ENCODE results near the gene ZBTB3.
"Not testable (repeated sequence)": the region's sequence is repeated elsewhere in the genome, so short reads cannot be mapped to it uniquely, and the experiment has no call there.

ZBTB3 gene

GRCh38 chr11:62749931-62750330, 4.0 kb downstream of the ZBTB3 start:
- H3K27me3 Mint-ChIP-seq; ATAC-seq (replicated peaks; ENCODE audit: extremely low read depth, poor library complexity, severe bottlenecking); H3K27ac Mint-ChIP-seq (ENCODE audit: low read depth); H3K9me3 Mint-ChIP-seq; H3K4me3 Mint-ChIP-seq; DNase-seq (ENCODE audit: low spot score in 2 of 2): not testable (repeated sequence)
- H3K4me1 Mint-ChIP-seq = peaks cover 18% of the 10 kb centered on the region
- H3K36me3 Mint-ChIP-seq (ENCODE audit: insufficient read depth) = peaks cover 13% of the 10 kb centered on the region

GRCh38 chr11:62747475-62748160, 6.3 kb downstream of the ZBTB3 start:
- ATAC-seq (replicated peaks; ENCODE audit: extremely low read depth, poor library complexity, severe bottlenecking) = no peak
- H3K4me1 Mint-ChIP-seq = peaks cover 8% of the 10 kb centered on the region
- no peak for DNase-seq (ENCODE audit: low spot score in 2 of 2)

DNA sequence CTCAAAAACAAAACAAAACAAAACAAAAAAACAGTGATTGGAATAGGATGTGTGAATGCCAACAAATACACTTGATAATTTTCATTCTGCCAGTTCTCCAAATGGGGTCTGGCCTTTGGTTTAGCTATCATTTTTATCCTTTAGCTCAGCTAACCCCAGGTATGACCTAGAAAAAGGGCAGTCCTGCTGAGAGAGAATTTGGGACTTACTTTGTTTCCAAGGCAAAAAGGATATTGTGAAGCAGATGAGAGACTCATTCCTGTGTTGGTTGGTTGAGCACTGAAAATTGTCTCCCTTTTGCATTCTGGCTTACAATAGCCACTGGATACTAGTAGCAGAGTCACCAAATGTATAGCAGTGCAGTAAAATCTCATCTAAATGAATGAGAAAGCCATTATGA, 16.8 kb downstream of the ZBTB3 start:
- no peak overlapping the region for H3K27ac Mint-ChIP-seq (ENCODE audit: low read depth)

More at GRCh38 chr11:62747475-62748160, 6.3 kb downstream of the ZBTB3 start:
- Mint-ChIP-seq H3K27ac (ENCODE audit: low read depth) (no peak overlapping the region), H3K36me3 (ENCODE audit: insufficient read depth) (peaks cover 6% of the 10 kb centered on the region), H3K4me3 (no peak overlapping the region), H3K9me3 (no peaks in the 10 kb centered on the region), H3K27me3 (no peaks in the 10 kb centered on the region)

GRCh38 chr11:62732830-62733229, 21.1 kb downstream of the ZBTB3 start:
- H3K27ac Mint-ChIP-seq (ENCODE audit: low read depth) = no peak overlapping the region
- DNase-seq (ENCODE audit: low spot score in 2 of 2) = no peak
- no peaks in the 10 kb centered on the region for H3K27me3 Mint-ChIP-seq
- no peaks in the 10 kb centered on the region for H3K9me3 Mint-ChIP-seq
- ATAC-seq (replicated peaks; ENCODE audit: extremely low read depth, poor library complexity, severe bottlenecking) = no peak
- H3K4me1 Mint-ChIP-seq = peaks cover 9% of the 10 kb centered on the region
- H3K4me3 Mint-ChIP-seq = no peak overlapping the region
- H3K36me3 Mint-ChIP-seq (ENCODE audit: insufficient read depth) = peaks cover 49% of the 10 kb centered on the region

More for the DNA sequence above, 16.8 kb downstream of the ZBTB3 start:
- DNase-seq (ENCODE audit: low spot score in 2 of 2) = no peak
- no peaks in the 10 kb centered on the region for H3K27me3 Mint-ChIP-seq
- H3K4me3 Mint-ChIP-seq = no peak overlapping the region
- H3K9me3 Mint-ChIP-seq = no peaks in the 10 kb centered on the region
- peaks cover 65% of the 10 kb centered on the region for H3K36me3 Mint-ChIP-seq (ENCODE audit: insufficient read depth)
- no peak for ATAC-seq (replicated peaks; ENCODE audit: extremely low read depth, poor library complexity, severe bottlenecking)
- no peaks in the 10 kb centered on the region for H3K4me1 Mint-ChIP-seq

DNA sequence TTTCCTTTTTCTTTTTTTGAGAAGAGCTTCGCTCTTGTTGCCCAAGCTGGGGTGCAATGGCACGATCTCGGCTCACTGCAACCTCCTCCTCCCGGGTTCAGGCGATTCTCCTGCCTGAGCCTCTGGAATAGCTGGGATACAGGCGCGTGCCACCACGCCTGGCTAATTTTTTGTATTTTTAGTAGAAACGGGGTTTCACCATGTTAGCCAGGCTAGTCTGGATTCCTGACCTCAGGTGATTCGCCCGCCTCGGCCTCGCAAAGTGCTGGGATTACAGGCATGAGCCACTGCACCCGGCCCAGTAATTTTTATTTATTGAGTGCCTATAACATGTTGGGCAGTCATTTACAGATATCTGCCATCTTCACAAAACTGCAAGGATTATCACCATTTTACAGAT, 23.9 kb downstream of the ZBTB3 start:
- peaks cover 26% of the 10 kb centered on the region for H3K4me1 Mint-ChIP-seq
- peaks cover 56% of the 10 kb centered on the region for H3K36me3 Mint-ChIP-seq (ENCODE audit: insufficient read depth)
- H3K27me3 Mint-ChIP-seq; H3K27ac Mint-ChIP-seq (ENCODE audit: low read depth); ATAC-seq (replicated peaks; ENCODE audit: extremely low read depth, poor library complexity, severe bottlenecking); DNase-seq (ENCODE audit: low spot score in 2 of 2); H3K9me3 Mint-ChIP-seq: not testable (repeated sequence)
- H3K4me3 Mint-ChIP-seq = peak overlapping the region; percentile 97

DNA sequence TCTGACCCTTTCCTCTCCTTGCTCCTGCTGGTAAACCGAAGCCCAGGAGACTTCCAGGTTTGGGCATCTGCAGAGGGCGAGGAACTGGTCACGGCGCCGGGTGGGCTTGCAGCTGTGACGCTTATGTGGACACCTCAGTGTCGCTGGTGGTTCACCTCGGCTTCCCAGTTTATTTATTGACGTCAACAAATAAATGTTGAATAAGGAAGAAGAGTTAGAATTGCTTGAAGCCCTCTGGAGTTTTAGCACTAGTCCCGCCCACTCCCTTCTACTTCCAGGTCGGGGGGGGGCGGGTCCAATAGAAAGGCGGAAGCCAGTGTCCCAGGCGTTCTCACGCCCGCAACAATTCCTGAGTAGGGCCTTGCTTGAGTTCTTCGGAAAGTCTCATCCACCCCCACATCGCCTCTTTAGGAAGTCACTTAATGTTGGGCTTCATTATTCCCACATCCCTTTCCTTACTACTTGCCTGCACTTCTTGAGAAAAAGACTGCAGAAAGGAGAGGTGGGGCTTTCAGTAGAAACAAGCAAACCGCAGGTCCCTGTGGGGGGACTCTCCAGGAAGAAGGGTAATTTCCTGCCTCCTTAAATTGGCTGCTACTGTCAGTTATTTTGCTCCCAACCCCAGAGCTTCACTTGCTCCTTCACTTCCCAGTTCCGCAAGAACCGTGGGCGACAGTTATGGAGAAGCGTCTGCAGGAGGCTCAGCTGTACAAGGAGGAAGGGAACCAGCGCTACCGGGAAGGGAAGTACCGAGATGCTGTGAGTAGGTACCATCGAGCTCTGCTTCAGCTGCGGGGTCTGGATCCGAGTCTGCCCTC, 25.6 kb downstream of the ZBTB3 start, which contains the start of gene TTC9C:
Gene TTC9C (plus strand): TSS at position 316 of the 818 bp plus-strand sequence. CDS start 363 bp downstream, at position 679.
- peaks cover 59% of the 10 kb centered on the region for H3K36me3 Mint-ChIP-seq (ENCODE audit: insufficient read depth)
- peaks cover 42% of the 10 kb centered on the region for H3K4me1 Mint-ChIP-seq
- peak; percentile 45 for ATAC-seq (replicated peaks; ENCODE audit: extremely low read depth, poor library complexity, severe bottlenecking)
- DNase-seq (ENCODE audit: low spot score in 2 of 2) = peak; percentile 58 to 72
- no peaks in the 10 kb centered on the region for H3K9me3 Mint-ChIP-seq
- H3K4me3 Mint-ChIP-seq = peak within 1 kb of the TSS; percentile 97
- no peaks in the 10 kb centered on the region for H3K27me3 Mint-ChIP-seq
- H3K27ac Mint-ChIP-seq (ENCODE audit: low read depth) = peak within 1 kb of the TSS; percentile 96

DNA sequence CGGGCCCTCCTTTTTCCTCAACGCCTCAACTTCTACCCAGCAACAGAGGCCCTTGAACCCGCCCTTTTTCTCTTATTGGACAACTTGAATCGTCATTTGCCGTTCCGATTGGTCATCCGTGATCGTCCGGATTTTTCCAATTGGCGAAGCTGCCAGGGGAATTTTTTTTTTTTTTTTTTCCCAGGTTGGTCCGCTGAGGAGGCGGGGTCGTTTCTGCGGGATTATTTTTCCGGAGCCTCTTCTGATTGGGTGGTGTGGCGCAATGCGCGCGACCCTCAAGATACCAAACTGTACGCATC, 26.1 kb downstream of the ZBTB3 start:
- peak in 1 of 2 donors; percentile 88 for DNase-seq (ENCODE audit: low spot score in 2 of 2)
- peak; percentile 67 for ATAC-seq (replicated peaks; ENCODE audit: extremely low read depth, poor library complexity, severe bottlenecking)
- H3K4me3 Mint-ChIP-seq = peak overlapping the region; percentile 97
- H3K4me1 Mint-ChIP-seq = peaks cover 43% of the 10 kb centered on the region
- H3K27me3 Mint-ChIP-seq = no peaks in the 10 kb centered on the region
- peak overlapping the region; percentile 96 for H3K27ac Mint-ChIP-seq (ENCODE audit: low read depth)
- no peaks in the 10 kb centered on the region for H3K9me3 Mint-ChIP-seq
- peaks cover 59% of the 10 kb centered on the region for H3K36me3 Mint-ChIP-seq (ENCODE audit: insufficient read depth)

DNA sequence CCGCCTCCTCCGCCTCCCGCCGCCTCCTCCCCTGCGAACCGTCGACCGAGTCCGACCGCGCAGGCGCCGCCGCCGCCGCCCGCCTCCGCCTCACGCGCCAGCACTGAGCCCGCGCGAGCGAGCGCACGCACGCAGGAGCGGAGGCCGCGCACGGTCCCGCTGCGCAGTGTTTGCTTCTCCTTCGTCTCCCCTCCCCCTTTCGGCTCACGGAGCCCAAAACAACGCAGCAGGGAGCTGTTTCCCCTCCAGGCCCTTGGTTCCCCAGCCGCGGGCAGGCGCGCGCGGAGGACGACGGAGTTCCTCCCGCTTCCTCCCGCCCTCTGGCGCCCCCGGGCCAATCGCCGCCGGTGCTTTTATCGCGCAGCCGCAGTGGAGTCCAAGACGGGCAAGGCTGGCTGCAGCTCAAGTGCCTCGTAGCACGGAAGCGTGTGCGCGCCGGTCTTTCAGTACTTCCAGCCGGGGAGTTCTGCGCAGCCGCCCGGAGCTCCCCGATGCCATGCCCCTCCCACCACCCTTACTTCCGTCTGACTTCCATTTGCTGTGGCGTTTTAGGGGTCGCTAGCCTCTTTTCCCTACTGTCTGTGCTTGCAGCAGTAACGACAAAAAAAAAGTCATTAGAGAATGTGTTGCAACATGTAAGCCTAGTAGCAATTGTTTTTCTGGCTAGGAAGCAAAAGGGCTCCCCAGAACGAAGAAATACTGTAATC, 26.6 kb downstream of the ZBTB3 start, which contains the start of gene HNRNPUL2:
Gene HNRNPUL2 (minus strand): TSS at position 293 of the 707 bp plus-strand sequence. CDS start 301 bp downstream, outside the sequence.
- H3K36me3 Mint-ChIP-seq (ENCODE audit: insufficient read depth) = peaks cover 63% of the 10 kb centered on the region
- H3K27me3 Mint-ChIP-seq = no peaks in the 10 kb centered on the region
- H3K9me3 Mint-ChIP-seq = no peaks in the 10 kb centered on the region
- peak within 1 kb of the TSS; percentile 96 for H3K27ac Mint-ChIP-seq (ENCODE audit: low read depth)
- ATAC-seq (replicated peaks; ENCODE audit: extremely low read depth, poor library complexity, severe bottlenecking) (peak; percentile 82), DNase-seq (ENCODE audit: low spot score in 2 of 2) (peak; percentile 95 to 99)
- peak within 1 kb of the TSS; percentile 97 for H3K4me3 Mint-ChIP-seq
- H3K4me1 Mint-ChIP-seq = peaks cover 43% of the 10 kb centered on the region

- ATAC-seq (replicated peaks; ENCODE audit: extremely low read depth, poor library complexity, severe bottlenecking) = no peak
- H3K36me3 Mint-ChIP-seq (ENCODE audit: insufficient read depth) = peaks cover 67% of the 10 kb centered on the region
These were observed 27.1 kb downstream of the ZBTB3 start for GRCh38 chr11:62726915-62727164.

DNA sequence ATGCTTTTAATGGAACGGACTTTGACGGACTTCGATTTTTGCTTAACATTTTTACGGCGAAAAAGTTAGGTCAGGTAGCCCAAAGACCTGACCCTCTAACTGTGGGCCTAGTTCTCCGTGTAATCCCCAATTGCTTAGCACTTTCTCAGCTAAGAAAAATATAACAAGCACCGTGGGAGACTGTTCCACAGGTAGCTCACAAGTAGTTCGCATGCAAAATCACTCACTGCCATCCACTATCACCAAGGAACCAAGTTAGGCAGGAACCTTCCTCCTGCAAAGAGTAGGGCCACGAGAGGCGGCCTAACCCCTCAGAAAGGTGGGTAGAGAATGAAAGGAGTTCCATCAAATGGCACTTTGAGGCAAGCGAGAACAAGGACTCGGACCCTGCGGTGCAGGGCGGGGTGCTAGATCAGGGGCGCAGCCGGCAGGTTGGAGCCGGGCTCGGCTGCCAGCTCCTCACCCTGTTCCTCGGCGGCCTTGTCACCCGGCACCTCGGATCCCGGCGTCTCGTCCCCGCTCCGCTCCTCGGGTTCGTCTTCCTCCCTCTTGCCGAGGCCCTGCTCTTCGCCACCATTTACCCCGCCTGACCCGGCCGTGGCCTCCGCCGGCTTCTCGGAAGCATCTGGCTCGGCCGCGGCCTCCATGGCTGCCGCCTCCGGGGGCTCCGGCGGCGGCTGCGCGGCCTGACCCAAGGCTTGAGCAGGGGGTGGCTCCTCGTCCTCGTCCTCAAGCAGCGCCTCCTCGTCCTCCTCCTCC, 27.6 kb downstream of the ZBTB3 start:
- H3K27ac Mint-ChIP-seq (ENCODE audit: low read depth) = peak overlapping the region; percentile 96
- ATAC-seq (replicated peaks; ENCODE audit: extremely low read depth, poor library complexity, severe bottlenecking) (no peak), DNase-seq (ENCODE audit: low spot score in 2 of 2) (peak in 1 of 2 donors; percentile 28)
- peak overlapping the region; percentile 97 for H3K4me3 Mint-ChIP-seq
- no peaks in the 10 kb centered on the region for H3K9me3 Mint-ChIP-seq
- H3K27me3 Mint-ChIP-seq = no peaks in the 10 kb centered on the region
- H3K36me3 Mint-ChIP-seq (ENCODE audit: insufficient read depth) = peaks cover 71% of the 10 kb centered on the region
- H3K4me1 Mint-ChIP-seq = peaks cover 43% of the 10 kb centered on the region

More at GRCh38 chr11:62726915-62727164, 27.1 kb downstream of the ZBTB3 start:
- Mint-ChIP-seq H3K9me3 (no peaks in the 10 kb centered on the region), H3K27ac (ENCODE audit: low read depth) (peak overlapping the region; percentile 96), H3K4me3 (peak overlapping the region; percentile 97), H3K4me1 (peaks cover 43% of the 10 kb centered on the region), H3K27me3 (no peaks in the 10 kb centered on the region)
- DNase-seq (ENCODE audit: low spot score in 2 of 2) = no peak

- Mint-ChIP-seq H3K27ac (ENCODE audit: low read depth) (peak overlapping the region; percentile 96), H3K27me3 (no peaks in the 10 kb centered on the region), H3K4me3 (peak overlapping the region; percentile 97), H3K4me1 (peaks cover 43% of the 10 kb centered on the region), H3K9me3 (no peaks in the 10 kb centered on the region), H3K36me3 (ENCODE audit: insufficient read depth) (peaks cover 73% of the 10 kb centered on the region)
- ATAC-seq (replicated peaks; ENCODE audit: extremely low read depth, poor library complexity, severe bottlenecking) = no peak
- no peak for DNase-seq (ENCODE audit: low spot score in 2 of 2)
These were observed 28.3 kb downstream of the ZBTB3 start for GRCh38 chr11:62725646-62726045.

GRCh38 chr11:62724171-62724570, 29.8 kb downstream of the ZBTB3 start:
- H3K4me1 Mint-ChIP-seq = peaks cover 51% of the 10 kb centered on the region
- DNase-seq (ENCODE audit: low spot score in 2 of 2) (no peak), ATAC-seq (replicated peaks; ENCODE audit: extremely low read depth, poor library complexity, severe bottlenecking) (no peak)
- peaks cover 83% of the 10 kb centered on the region for H3K36me3 Mint-ChIP-seq (ENCODE audit: insufficient read depth)
- H3K4me3 Mint-ChIP-seq = peak overlapping the region; percentile 97
- H3K27ac Mint-ChIP-seq (ENCODE audit: low read depth) = peak overlapping the region; percentile 57
- H3K9me3 Mint-ChIP-seq = no peaks in the 10 kb centered on the region
- H3K27me3 Mint-ChIP-seq = no peaks in the 10 kb centered on the region

All from central memory CD8-positive, alpha-beta T cell (primary cell).